Suprapubic skin (tissue), 4 donors: Measurements from ENCODE around the gene UBN2. TPM values are rescaled to one million over a fixed set of nuclear protein-coding genes. Genes with fewer than 3 reads are reported as not detected.

Experiments used
- DNase-seq, 2 donors: peaks; one replicate each; pipeline ENCODE4 v3.0.0-alpha.2; 2019; ENCODE audit warnings: low spot score in 2 of 2
- H3K27ac ChIP-seq: fragments of 200-600 bp; sonication (generic); one replicate; pipeline ENCODE4 v1.5.1; 2019
- H3K27me3 ChIP-seq: fragments of 200-600 bp; sonication (generic); one replicate; pipeline ENCODE4 v1.5.1; 2019
- H3K36me3 ChIP-seq: fragments of 200-600 bp; sonication (generic); one replicate; pipeline ENCODE4 v1.5.1; 2019
- H3K4me1 ChIP-seq: fragments of 200-600 bp; sonication (generic); one replicate; pipeline ENCODE4 v1.5.1; 2019
- H3K4me3 ChIP-seq: fragments of 200-600 bp; sonication (generic); one replicate; pipeline ENCODE4 v1.5.1; 2019; ENCODE audit warnings: mild to moderate bottlenecking
- H3K9me3 ChIP-seq: fragments of 200-600 bp; sonication (generic); one replicate; pipeline ENCODE4 v1.5.1; 2019
- EP300 ChIP-seq: sonication (generic); formaldehyde crosslinking; IDR thresholded peaks from one replicate; pipeline ENCODE4 v1.6.1; 2017; ENCODE audit warnings: antibody characterized with exemption
- POLR2A ChIP-seq, 2 donors: fragments of 450-650 bp; IDR thresholded peaks; one replicate each; pipeline ENCODE4 v1.6.1; 2017; ENCODE audit warnings: antibody characterized with exemption in 2 of 2, mild to moderate bottlenecking in 2 of 2, moderate library complexity in 2 of 2
- POLR2AphosphoS5 ChIP-seq, 3 donors: sonication (generic); formaldehyde crosslinking; IDR thresholded peaks; one replicate each; pipeline ENCODE4 v1.6.1; 2017; ENCODE audit warnings: antibody characterized with exemption in 3 of 3
- WGBS: methylation state at CpG from one replicate; pipeline ENCODE4 v1.1.5; 2018; 5-methylcytosine and 5-hydroxymethylcytosine counted together
- total RNA-seq, 4 donors: library from RNA; depleted of rRNA; stranded (reverse); fragments of >200 nt; gene quantifications; one replicate each; pipeline ENCODE4 v1.1.0, GENCODE V29; 2016
- TF ChIP-seq, protein P1 (sequence below), 2 donors: fragments of 200-600 bp in 1 of 2; fragments of 450-650 bp in 1 of 2; sonication (generic) in 1 of 2; IDR thresholded peaks; one replicate each; pipeline ENCODE4 v1.5.1; 2016 to 2019; ENCODE audit warnings: antibody characterized with exemption in 2 of 2, mild to moderate bottlenecking in 1 of 2, moderate library complexity in 1 of 2

The UBN2 gene
- total RNA-seq, 4 donors from 2014 or later: 22.4 to 60.3 (median 29.2) TPM

DNA sequence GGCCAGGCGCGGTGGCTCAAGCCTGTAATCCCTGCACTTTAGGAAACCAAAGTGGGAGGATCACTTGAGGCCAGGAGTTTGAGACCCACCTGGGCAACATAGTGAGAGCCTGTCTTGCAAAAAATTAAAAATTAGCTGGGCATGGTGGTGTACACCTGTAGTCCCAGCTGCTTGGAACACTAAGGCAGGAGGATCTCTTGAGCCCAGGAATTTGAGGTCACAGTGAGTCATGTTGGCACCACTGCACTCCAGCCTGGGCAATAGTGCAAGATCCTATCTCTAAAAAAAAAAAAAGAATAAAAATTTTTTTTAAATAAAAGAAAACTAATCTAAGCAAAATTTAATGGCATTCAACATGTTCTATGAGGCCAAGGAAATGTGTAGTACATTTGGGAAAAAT is 44.9 kb upstream of the UBN2 start:
- Histone ChIP-seq H3K36me3 (peaks cover 29% of the 10 kb centered on the region), H3K27me3 (no peaks in the 10 kb centered on the region), H3K9me3 (no peaks in the 10 kb centered on the region), H3K4me3 (no peak overlapping the region), H3K27ac (no peak overlapping the region), H3K4me1 (no peaks in the 10 kb centered on the region)
- no peak for DNase-seq
- WGBS: 100% methylated on average over 2 of the region's 2 CpGs
- TF ChIP-seq POLR2AphosphoS5 (IDR thresholded peaks at IDR 0.05): no peak
- no peak for TF ChIP-seq EP300
- TF ChIP-seq, protein P1, sequence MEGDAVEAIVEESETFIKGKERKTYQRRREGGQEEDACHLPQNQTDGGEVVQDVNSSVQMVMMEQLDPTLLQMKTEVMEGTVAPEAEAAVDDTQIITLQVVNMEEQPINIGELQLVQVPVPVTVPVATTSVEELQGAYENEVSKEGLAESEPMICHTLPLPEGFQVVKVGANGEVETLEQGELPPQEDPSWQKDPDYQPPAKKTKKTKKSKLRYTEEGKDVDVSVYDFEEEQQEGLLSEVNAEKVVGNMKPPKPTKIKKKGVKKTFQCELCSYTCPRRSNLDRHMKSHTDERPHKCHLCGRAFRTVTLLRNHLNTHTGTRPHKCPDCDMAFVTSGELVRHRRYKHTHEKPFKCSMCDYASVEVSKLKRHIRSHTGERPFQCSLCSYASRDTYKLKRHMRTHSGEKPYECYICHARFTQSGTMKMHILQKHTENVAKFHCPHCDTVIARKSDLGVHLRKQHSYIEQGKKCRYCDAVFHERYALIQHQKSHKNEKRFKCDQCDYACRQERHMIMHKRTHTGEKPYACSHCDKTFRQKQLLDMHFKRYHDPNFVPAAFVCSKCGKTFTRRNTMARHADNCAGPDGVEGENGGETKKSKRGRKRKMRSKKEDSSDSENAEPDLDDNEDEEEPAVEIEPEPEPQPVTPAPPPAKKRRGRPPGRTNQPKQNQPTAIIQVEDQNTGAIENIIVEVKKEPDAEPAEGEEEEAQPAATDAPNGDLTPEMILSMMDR (IDR thresholded peaks at IDR 0.05): no peak
- no peak for TF ChIP-seq POLR2A (IDR thresholded peaks at IDR 0.05)

DNA sequence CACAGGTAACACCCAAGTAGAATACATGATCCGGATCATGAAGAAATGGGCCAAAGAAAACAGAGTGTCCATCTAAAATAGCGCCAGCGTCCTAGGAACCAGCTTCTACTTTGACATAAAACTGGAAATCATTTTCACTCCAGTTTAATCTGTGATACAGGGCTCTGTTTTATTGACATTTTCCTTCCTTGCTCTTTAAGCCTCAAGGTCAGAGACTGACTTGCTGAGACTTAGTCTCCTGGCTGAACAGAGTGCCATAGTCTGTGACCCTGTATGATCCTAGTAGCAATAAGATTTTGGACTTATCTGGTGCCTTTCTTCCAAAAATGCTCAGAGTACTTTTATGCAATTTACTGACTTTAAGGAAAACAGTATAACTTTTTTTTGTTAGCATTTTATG is 41.7 kb upstream of the UBN2 start:
- no peak overlapping the region for H3K27ac ChIP-seq
- no peak for DNase-seq
- H3K9me3 ChIP-seq: no peaks in the 10 kb centered on the region
- WGBS: 96% methylated on average over 3 of the region's 3 CpGs
- TF ChIP-seq, protein P1 (IDR thresholded peaks at IDR 0.05): no peak
- no peak for TF ChIP-seq POLR2A (IDR thresholded peaks at IDR 0.05)
- no peak for TF ChIP-seq EP300
- TF ChIP-seq POLR2AphosphoS5 (IDR thresholded peaks at IDR 0.05): no peak
- no peaks in the 10 kb centered on the region for H3K4me1 ChIP-seq
- H3K4me3 ChIP-seq: no peak overlapping the region
- H3K27me3 ChIP-seq: no peaks in the 10 kb centered on the region
- peaks cover 16% of the 10 kb centered on the region for H3K36me3 ChIP-seq

DNA sequence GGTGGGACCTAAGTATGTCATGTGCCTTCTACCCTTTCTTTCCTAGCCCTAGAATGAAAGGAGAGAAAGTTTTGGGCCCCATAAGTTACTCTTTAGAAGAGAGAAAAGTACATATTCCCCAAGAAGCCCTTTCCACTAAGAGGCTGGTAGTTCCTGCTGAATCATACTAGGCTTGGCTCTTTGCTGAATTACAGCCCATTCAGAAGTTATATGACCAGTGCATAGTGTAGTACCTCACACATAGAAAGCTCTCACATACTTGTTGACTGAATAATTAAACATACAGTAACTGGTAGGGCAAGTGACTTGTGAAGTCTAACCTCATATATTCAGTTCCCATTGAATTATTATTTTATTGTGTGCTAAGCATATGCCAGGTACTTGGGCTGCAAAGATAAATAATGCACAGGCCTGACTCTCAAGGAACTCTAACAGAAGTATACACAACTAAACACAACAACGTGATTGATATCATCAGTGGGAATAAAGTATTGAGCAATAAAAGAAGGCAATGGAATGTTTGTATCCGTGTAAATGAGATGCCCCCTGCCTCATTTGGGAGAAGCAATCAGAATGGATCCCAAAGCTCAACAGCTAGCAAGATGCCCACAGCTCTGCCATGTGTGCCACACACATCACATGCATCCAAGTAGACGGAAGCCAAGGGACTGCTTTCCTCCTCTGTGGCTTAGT is 38.9 kb upstream of the UBN2 start:
- TF ChIP-seq POLR2A (IDR thresholded peaks at IDR 0.05): no peak
- TF ChIP-seq, protein P1 (IDR thresholded peaks at IDR 0.05): no peak
- TF ChIP-seq POLR2AphosphoS5 (IDR thresholded peaks at IDR 0.05): no peak
- no peak for TF ChIP-seq EP300
- no peak for DNase-seq
- Histone ChIP-seq H3K36me3 (peaks cover 16% of the 10 kb centered on the region), H3K4me3 (no peak overlapping the region), H3K4me1 (no peaks in the 10 kb centered on the region), H3K9me3 (no peaks in the 10 kb centered on the region), H3K27ac (no peak overlapping the region), H3K27me3 (no peaks in the 10 kb centered on the region)
- 71% methylated on average over 3 of the region's 3 CpGs for WGBS

DNA sequence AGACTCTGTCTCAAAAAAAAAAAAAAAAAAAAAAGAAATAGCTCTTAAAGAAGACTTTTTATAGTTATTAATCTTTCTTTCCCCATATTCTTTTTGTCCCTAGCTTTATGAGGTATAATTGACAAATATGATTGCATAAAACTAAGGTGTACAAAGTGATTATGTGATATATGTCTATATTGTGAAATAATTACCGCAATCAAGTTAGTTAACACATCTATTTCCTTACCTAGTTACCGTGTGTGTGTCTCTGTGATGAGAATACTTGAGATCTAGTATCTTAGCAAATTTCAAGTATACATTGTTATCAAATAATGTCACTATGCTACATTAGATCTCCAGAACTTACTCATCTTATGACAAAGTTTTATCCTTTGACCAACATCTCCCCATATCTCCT is 30.7 kb upstream of the UBN2 start:
- Histone ChIP-seq H3K4me1 (no peaks in the 10 kb centered on the region), H3K27ac (no peak overlapping the region), H3K9me3 (peaks cover 7% of the 10 kb centered on the region), H3K36me3 (no peaks in the 10 kb centered on the region), H3K4me3 (no peak overlapping the region), H3K27me3 (no peaks in the 10 kb centered on the region)
- TF ChIP-seq POLR2A (IDR thresholded peaks at IDR 0.05) (no peak), POLR2AphosphoS5 (IDR thresholded peaks at IDR 0.05) (no peak), EP300 (no peak)
- TF ChIP-seq, protein P1 (IDR thresholded peaks at IDR 0.05): no peak
- no peak for DNase-seq
- WGBS: 87% methylated on average over 2 of the region's 2 CpGs

DNA sequence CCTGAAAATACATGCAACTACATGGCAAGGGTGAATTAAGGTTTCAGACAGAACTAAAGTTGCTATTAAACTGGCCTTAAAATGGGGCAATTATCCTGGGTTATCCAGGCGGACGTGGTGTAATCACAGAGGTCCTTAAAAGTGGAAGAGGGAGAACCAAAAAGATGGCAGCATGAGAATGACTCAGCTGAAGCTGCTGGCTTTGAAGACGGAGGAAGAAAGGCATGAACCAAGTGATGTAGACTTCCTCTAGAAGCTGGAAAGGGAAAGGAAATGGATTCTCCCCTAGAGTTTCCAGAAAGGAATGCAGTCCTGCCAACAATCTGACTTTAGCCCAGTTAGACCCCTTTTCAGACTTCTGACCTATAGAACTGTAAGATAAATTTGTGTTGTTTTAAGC is 27.0 kb upstream of the UBN2 start:
- Histone ChIP-seq H3K4me3 (no peak overlapping the region), H3K4me1 (no peaks in the 10 kb centered on the region), H3K27ac (no peak overlapping the region), H3K36me3 (no peaks in the 10 kb centered on the region), H3K27me3 (no peaks in the 10 kb centered on the region), H3K9me3 (peaks cover 18% of the 10 kb centered on the region)
- DNase-seq: no peak
- TF ChIP-seq POLR2A (IDR thresholded peaks at IDR 0.05): no peak
- TF ChIP-seq, protein P1 (IDR thresholded peaks at IDR 0.05): no peak
- TF ChIP-seq POLR2AphosphoS5 (IDR thresholded peaks at IDR 0.05): no peak
- 78% methylated on average over 3 of the region's 3 CpGs for WGBS
